Right renal pelvis (tissue), 4 donors: Measurements from ENCODE around the gene C12orf76. TPM values are rescaled to one million over a fixed set of nuclear protein-coding genes. Genes with fewer than 3 reads are reported as not detected.
"Not testable (repeated sequence)": the region's sequence is repeated elsewhere in the genome, so short reads cannot be mapped to it uniquely, and the experiment has no call there.

Experiments
- DNase-seq, 4 donors: peaks; one replicate each; pipeline ENCODE4 v3.0.0-alpha.2; 2013; ENCODE audit warnings: low read depth in 4 of 4, low spot score in 3 of 4, missing footprints in 1 of 4
- polyA plus RNA-seq, 4 donors: library from polyadenylated mRNA; unstranded; fragments of 120-200 nt; gene quantifications; one replicate each; pipeline ENCODE4 v1.2.1, GENCODE V29; 2013; ENCODE audit not compliant: insufficient read length in 4 of 4

Gene C12orf76
- polyA plus RNA-seq, 4 donors: 32.0 to 34.2 (median 33.9) TPM

- no peak for DNase-seq
Observed at GRCh38 chr12:110067531-110067930, 19.2 kb upstream of the C12orf76 start.

GRCh38 chr12:110065540-110065939, 17.2 kb upstream of the C12orf76 start:
- no peak for DNase-seq

- no peak for DNase-seq
Observed at GRCh38 chr12:110062241-110062640, 13.9 kb upstream of the C12orf76 start.

GRCh38 chr12:110059651-110060000, 11.3 kb upstream of the C12orf76 start:
- DNase-seq: no peak

- no peak for DNase-seq
Observed at GRCh38 chr12:110058875-110059615, 10.7 kb upstream of the C12orf76 start.

GRCh38 chr12:110056643-110057042, 8.3 kb upstream of the C12orf76 start:
- not testable (repeated sequence) for DNase-seq

GRCh38 chr12:110055375-110056352, 7.3 kb upstream of the C12orf76 start:
- not testable (repeated sequence) for DNase-seq

GRCh38 chr12:110050927-110051326, 2.6 kb upstream of the C12orf76 start:
- DNase-seq: no peak

- DNase-seq: not testable (repeated sequence)
Observed at GRCh38 chr12:110049666-110050065, 1.3 kb upstream of the C12orf76 start.

GRCh38 chr12:110049034-110049433, 712 bp upstream of the C12orf76 start:
- DNase-seq: not testable (repeated sequence)

GRCh38 chr12:110047297-110047940, 903 bp downstream of the C12orf76 start:
- DNase-seq: no peak

- no peak for DNase-seq
Observed at GRCh38 chr12:110046451-110047187, 1.7 kb downstream of the C12orf76 start.

- DNase-seq: no peak
Observed at GRCh38 chr12:110042264-110042663, 6.1 kb downstream of the C12orf76 start.

- no peak for DNase-seq
Observed at GRCh38 chr12:110039085-110039807, 9.1 kb downstream of the C12orf76 start.

- DNase-seq: no peak
Observed at GRCh38 chr12:110038741-110039084, 9.6 kb downstream of the C12orf76 start.

- no peak for DNase-seq
Observed at GRCh38 chr12:110037315-110037714, 11.0 kb downstream of the C12orf76 start.

GRCh38 chr12:110035534-110036104, 12.7 kb downstream of the C12orf76 start:
- DNase-seq: no peak

GRCh38 chr12:110033888-110034287, 14.4 kb downstream of the C12orf76 start:
- DNase-seq: no peak

GRCh38 chr12:110029290-110029815, 19.0 kb downstream of the C12orf76 start:
- DNase-seq: no peak
